K562 (cell line): Measurements from ENCODE around the gene KEL. TPM values are rescaled to one million over a fixed set of nuclear protein-coding genes. Genes with fewer than 3 reads are reported as not detected.

Experiments used
- ATF1 ChIP-seq, 2 experiments: fragments of 450-650 bp in 1 of 2; IDR thresholded peaks; 2 replicates each; pipeline ENCODE4 v1.6.1; 2016; ENCODE audit warnings: missing compliant biosample characterization in 1 of 2, missing genetic modification characterization in 1 of 2
- CBX5 ChIP-seq: IDR thresholded peaks from 2 replicates; pipeline ENCODE4 v1.6.1; 2014; ENCODE audit warnings: low read depth, borderline replicate concordance
- CTBP1 ChIP-seq: fragments of 450-650 bp; IDR thresholded peaks from 2 replicates; pipeline ENCODE4 v1.6.1; 2016; ENCODE audit warnings: borderline replicate concordance
- HDGF ChIP-seq: fragments of 450-650 bp; IDR thresholded peaks from 2 replicates; pipeline ENCODE4 v1.6.1; 2016
- NRF1 ChIP-seq, 2 experiments: fragments of 450-650 bp; IDR thresholded peaks in 1 of 2; conservative IDR thresholded peaks in 1 of 2; 2 replicates each; pipeline ENCODE4 v1.6.1; 2014; ENCODE audit warnings: mild to moderate bottlenecking in 2 of 2
- POLR2G ChIP-seq: fragments of 200-400 bp; formaldehyde crosslinking; IDR thresholded peaks from 2 replicates; pipeline ENCODE4 v1.6.1; 2017; ENCODE audit warnings: low read depth, mild to moderate bottlenecking, antibody characterized with exemption, low read length, moderate library complexity
- PPARD ChIP-seq: fragments of 250-450 bp; sonication (Bioruptor Pico); IDR thresholded peaks from 2 replicates; pipeline ENCODE4 v1.8.0; 2022; ENCODE audit warnings: inconsistent platforms, mild to moderate bottlenecking, moderate library complexity
- RBFOX2 ChIP-seq: fragments of 200-400 bp; formaldehyde crosslinking; IDR thresholded peaks from 2 replicates; pipeline ENCODE4 v1.6.1; 2017; ENCODE audit warnings: low read depth, mild to moderate bottlenecking, low read length, moderate library complexity
- TARDBP ChIP-seq: fragments of 450-650 bp; IDR thresholded peaks from 2 replicates; pipeline ENCODE4 v1.6.1; 2016
- TRIM24 ChIP-seq, 2 experiments: fragments of 450-650 bp; IDR thresholded peaks; 2 replicates each; pipeline ENCODE4 v1.6.1; 2016
- polyA plus RNA-seq, 8 experiments: library from polyadenylated mRNA; depleted of rRNA in 4 of 8; stranded (reverse) in 5 of 8; unstranded in 3 of 8; fragments of >200 nt; fragmentation: Nextera tagmentation in 2 of 8; fragmentation: Illumina TruSeq in 1 of 8; extraction: Ambion mirVana in 2 of 8; extraction: Trizol in 1 of 8; gene quantifications; 2 replicates each; pipeline versions ENCODE4 v1.2.1 to v1.2.3, GENCODE V29; 2011 to 2014; ENCODE audit warnings: inconsistent platforms in 1 of 8, missing spikeins in 1 of 8
- total RNA-seq, 7 experiments: library from RNA; depleted of rRNA in 6 of 7; stranded (reverse); fragments of >200 nt in 6 of 7; fragmentation: Illumina TruSeq in 2 of 7; extraction: Trizol in 2 of 7; gene quantifications; 2 replicates each; pipeline versions ENCODE4 v1.2.1 to v1.2.3, GENCODE V29; 2011 to 2021; ENCODE audit warnings: low replicate concordance in 1 of 7
- TF ChIP-seq, protein P1 (sequence below): fragments of 450-650 bp; IDR thresholded peaks from one replicate; pipeline ENCODE4 v1.6.1; 2018; ENCODE audit warnings: mild to moderate bottlenecking, moderate library complexity; ENCODE audit not compliant: partially characterized antibody
- TF ChIP-seq, protein P2 (sequence below): sonication (generic); formaldehyde crosslinking; IDR thresholded peaks from 2 replicates; pipeline ENCODE4 v1.9.0; 2022; ENCODE audit warnings: mild to moderate bottlenecking, missing genetic modification reagents
- TF ChIP-seq, protein P3 (sequence below): fragments of 450-650 bp; IDR thresholded peaks from 2 replicates; pipeline ENCODE4 v1.6.1; 2016; ENCODE audit warnings: borderline replicate concordance
- TF ChIP-seq, protein P4 (sequence below): fragments of 250-450 bp; sonication (Bioruptor Pico); IDR thresholded peaks from 2 replicates; pipeline ENCODE4 v1.8.0; 2022; ENCODE audit warnings: moderate library complexity, mild to moderate bottlenecking, inconsistent platforms
- TF ChIP-seq, protein P5 (sequence below), 2 experiments: fragments of 450-650 bp; conservative IDR thresholded peaks; 2 replicates each; pipeline ENCODE4 v1.6.1; 2017; ENCODE audit warnings: mild to moderate bottlenecking in 2 of 2, moderate library complexity in 2 of 2
- TF ChIP-seq, protein P6 (sequence below): sonication (generic); formaldehyde crosslinking; IDR thresholded peaks from 2 replicates; pipeline ENCODE4 v1.9.0; 2022; ENCODE audit warnings: mild to moderate bottlenecking, missing genetic modification reagents

The KEL gene
- total and polyA plus RNA-seq, 9 of the 15 experiments (the other 6 are each of a cell fraction or from before 2014, with no cell fraction given) = 9.0 to 47.4 (median 22.2) TPM

DNA sequence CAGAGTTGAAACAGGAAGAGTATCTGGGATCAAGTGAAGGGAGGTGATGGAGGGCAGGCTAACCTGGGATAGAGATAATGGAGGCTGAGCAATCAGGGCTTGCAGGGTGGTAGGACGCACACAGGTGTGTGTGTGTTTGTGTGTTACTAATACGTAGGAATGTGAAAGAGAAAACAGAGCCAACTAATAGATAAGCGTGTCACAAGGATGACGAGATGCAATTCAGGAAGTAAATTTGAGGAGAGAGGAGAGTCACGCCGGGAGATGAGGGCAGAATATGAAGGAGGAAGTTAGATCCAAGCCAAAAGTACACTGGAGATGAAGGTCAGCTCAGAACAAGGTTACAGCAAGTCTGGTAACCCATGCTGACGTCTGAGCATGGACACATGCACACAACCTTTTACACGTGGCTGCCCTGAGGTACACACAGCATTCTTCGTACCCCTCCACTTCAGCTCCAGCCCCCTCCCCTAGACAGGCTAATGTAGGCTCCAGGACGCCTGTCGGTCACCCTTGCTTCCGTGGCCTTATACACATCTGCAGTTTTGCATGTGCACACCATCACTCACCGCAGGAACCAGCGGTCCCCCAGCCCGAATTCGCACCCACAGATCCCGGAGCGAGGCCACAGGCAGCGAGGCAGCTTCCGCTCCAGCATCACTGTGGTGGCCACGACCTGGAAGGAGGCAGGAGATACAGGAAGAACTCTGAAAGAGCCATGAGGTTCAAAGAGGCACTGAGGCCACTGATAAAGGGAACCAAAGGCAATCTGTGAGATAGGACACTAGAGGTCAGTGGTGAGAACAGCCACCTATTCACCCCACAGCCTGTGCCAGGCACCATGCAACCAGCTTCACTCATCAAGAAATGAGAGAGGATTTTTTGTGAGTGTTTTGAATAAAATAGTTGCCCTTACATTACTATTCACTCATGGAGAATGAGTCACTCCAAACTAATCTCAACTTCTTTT lies 53.0 kb downstream of the KEL start (continued):
- TF ChIP-seq, protein P1, sequence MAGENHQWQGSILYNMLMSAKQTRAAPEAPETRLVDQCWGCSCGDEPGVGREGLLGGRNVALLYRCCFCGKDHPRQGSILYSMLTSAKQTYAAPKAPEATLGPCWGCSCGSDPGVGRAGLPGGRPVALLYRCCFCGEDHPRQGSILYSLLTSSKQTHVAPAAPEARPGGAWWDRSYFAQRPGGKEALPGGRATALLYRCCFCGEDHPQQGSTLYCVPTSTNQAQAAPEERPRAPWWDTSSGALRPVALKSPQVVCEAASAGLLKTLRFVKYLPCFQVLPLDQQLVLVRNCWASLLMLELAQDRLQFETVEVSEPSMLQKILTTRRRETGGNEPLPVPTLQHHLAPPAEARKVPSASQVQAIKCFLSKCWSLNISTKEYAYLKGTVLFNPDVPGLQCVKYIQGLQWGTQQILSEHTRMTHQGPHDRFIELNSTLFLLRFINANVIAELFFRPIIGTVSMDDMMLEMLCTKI = no peak
- TF ChIP-seq PPARD (CRISPR knock-in tag) (no peak), CBX5 (no peak), RBFOX2 (no peak), ATF1 (CRISPR knock-in tag; IDR thresholded peaks at IDR 0.05) (no peak), ATF1 (tag; IDR thresholded peaks at IDR 0.05) (no peak), TARDBP (no peak), TRIM24 (IDR thresholded peaks at IDR 0.05) (no peak), CTBP1 (0 out of 2 replicates have a peak, but pooled peaks have one; percentile 58), HDGF (no peak), POLR2G (no peak), NRF1 (conservative IDR thresholded peaks at IDR 0.05 in 1 of 2, IDR thresholded peaks at IDR 0.05 in 1 of 2) (no peak)
- TF ChIP-seq, protein P2, sequence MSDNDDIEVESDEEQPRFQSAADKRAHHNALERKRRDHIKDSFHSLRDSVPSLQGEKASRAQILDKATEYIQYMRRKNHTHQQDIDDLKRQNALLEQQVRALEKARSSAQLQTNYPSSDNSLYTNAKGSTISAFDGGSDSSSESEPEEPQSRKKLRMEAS (CRISPR knock-in tag) = 0 out of 2 replicates have a peak, but pooled peaks have one; percentile 39
- TF ChIP-seq, protein P3, sequence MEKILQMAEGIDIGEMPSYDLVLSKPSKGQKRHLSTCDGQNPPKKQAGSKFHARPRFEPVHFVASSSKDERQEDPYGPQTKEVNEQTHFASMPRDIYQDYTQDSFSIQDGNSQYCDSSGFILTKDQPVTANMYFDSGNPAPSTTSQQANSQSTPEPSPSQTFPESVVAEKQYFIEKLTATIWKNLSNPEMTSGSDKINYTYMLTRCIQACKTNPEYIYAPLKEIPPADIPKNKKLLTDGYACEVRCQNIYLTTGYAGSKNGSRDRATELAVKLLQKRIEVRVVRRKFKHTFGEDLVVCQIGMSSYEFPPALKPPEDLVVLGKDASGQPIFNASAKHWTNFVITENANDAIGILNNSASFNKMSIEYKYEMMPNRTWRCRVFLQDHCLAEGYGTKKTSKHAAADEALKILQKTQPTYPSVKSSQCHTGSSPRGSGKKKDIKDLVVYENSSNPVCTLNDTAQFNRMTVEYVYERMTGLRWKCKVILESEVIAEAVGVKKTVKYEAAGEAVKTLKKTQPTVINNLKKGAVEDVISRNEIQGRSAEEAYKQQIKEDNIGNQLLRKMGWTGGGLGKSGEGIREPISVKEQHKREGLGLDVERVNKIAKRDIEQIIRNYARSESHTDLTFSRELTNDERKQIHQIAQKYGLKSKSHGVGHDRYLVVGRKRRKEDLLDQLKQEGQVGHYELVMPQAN = no peak
- TF ChIP-seq, protein P4, sequence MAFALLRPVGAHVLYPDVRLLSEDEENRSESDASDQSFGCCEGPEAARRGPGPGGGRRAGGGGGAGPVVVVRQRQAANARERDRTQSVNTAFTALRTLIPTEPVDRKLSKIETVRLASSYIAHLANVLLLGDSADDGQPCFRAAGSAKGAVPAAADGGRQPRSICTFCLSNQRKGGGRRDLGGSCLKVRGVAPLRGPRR = no peak
- TF ChIP-seq, protein P5, sequence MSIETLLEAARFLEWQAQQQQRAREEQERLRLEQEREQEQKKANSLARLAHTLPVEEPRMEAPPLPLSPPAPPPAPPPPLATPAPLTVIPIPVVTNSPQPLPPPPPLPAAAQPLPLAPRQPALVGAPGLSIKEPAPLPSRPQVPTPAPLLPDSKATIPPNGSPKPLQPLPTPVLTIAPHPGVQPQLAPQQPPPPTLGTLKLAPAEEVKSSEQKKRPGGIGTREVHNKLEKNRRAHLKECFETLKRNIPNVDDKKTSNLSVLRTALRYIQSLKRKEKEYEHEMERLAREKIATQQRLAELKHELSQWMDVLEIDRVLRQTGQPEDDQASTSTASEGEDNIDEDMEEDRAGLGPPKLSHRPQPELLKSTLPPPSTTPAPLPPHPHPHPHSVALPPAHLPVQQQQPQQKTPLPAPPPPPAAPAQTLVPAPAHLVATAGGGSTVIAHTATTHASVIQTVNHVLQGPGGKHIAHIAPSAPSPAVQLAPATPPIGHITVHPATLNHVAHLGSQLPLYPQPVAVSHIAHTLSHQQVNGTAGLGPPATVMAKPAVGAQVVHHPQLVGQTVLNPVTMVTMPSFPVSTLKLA (conservative IDR thresholded peaks at IDR 0.05) = no peak
- TF ChIP-seq, protein P6, sequence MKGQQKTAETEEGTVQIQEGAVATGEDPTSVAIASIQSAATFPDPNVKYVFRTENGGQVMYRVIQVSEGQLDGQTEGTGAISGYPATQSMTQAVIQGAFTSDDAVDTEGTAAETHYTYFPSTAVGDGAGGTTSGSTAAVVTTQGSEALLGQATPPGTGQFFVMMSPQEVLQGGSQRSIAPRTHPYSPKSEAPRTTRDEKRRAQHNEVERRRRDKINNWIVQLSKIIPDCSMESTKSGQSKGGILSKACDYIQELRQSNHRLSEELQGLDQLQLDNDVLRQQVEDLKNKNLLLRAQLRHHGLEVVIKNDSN = no peak
